NCI-H510A (cell line): ENCODE results near the gene ZNF281.
"Not testable (repeated sequence)": the region's sequence is repeated elsewhere in the genome, so short reads cannot be mapped to it uniquely, and the experiment has no call there.

Source experiments
- DNase-seq: peaks from one replicate; lab custom pipeline; 2025; lab: John Stamatoyannopoulos, UW

Gene ZNF281

GRCh38 chr1:200363264-200363933 lies 46.4 kb downstream of the ZNF281 start:
- DNase-seq, result no peak

DNA sequence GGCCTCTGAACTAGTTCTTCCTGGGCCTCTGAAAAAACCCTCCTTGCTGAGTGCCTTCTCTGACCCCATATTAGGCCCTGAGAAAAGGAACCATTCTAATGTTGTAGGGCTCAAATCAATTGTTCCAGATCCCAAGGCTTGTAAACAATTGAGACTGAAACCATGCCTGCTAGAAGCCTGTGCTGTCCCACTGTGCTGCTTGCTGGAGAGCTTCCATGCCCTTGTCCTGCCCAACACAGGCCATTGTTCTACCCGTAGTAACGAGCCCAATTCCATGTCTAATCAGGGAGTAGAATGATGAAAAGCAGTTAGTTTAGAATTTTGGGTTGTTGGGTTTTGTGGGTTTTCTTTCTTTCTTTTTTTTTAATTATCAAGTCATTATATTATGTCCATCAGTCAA lies 47.4 kb downstream of the ZNF281 start:
- no peak for DNase-seq

- DNase-seq, result no peak
Observed at GRCh38 chr1:200359610-200360163, 50.1 kb downstream of the ZNF281 start.

- not testable (repeated sequence) for DNase-seq
Observed at GRCh38 chr1:200357925-200358324, 51.9 kb downstream of the ZNF281 start.

GRCh38 chr1:200355801-200356200 lies 54.0 kb downstream of the ZNF281 start:
- DNase-seq, result no peak
